GM08714 (cell line): Measurements from ENCODE around the gene RBM24.

Source experiments
- H3K4me3 ChIP-seq: fragments of 200-500 bp; sonication (Bioruptor generic); 2 replicates; pipeline ENCODE4 v1.5.1; 2014; ENCODE audit warnings: mild to moderate bottlenecking, low read length, inconsistent platforms
- ZNF274 ChIP-seq: IDR thresholded peaks from 2 replicates; pipeline ENCODE4 v1.6.1; 2012; ENCODE audit warnings: mild to moderate bottlenecking, low read depth, low read length

Gene RBM24

DNA sequence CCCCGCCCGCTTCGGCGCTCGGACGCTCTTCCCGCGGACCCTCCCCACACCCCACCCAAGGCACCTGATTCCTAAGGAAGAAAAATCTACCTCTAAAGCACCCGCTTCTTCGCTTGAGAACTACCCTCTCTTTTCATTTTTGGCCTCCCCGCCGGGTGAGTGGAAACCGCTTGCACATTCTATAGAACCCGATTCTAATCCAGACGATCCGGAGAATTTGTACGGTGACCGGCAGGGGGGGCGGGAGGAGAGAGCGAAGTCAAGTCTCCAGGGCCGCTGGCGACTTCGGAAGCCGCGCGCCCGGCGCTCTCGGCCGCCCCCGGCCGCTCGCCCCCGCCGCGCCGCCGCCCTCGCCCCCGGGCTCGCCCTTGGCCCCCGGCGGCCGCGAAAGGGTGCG is at the start of gene RBM24:
RBM24 (plus strand) TSS at position 262 of the 397 bp plus-strand sequence. CDS start 221 bp downstream, outside the sequence.
- no peak within 1 kb of the TSS for H3K4me3 ChIP-seq

DNA sequence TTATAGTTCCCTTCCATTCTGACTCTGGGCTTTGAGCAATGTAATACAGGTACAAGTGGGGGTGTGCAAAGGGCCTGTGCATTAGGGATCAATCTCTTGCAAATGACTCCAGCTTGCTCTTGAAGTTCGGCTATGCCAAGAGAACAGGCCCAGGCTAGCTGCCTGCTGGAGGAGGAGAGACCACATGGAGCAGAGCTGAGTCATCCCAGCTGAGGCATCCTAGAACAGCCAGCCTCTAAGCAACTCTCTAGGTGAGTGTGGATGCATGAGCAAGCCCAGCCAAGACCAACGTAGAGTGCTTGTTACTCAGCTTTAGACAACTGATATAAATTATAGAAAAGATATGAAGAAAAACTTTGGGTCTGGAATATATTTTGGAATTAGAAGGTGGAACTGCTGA is 47.6 kb upstream of the RBM24 start:
- TF ChIP-seq ZNF274: no peak
- no peak overlapping the region for H3K4me3 ChIP-seq

More for the DNA sequence above, at the start of gene RBM24:
- TF ChIP-seq ZNF274: no peak

DNA sequence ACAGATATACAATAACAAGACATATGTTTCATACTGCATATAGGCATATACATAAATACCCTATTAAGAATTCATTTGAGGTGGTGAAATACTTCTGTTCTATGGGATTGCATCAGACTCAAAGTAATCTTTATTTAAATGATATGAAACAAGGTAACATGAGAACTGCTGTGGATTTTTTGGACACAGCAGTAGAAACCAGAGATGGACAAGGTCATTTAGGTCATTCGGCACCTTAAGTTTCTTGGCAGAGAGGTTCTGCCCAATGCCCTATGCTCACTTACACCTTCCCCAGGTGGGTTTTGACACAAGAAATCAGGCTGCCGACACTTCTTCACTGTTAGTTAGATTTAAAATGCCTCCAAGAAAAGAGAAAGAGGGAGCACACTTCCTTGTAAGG is 43.9 kb upstream of the RBM24 start:
- TF ChIP-seq ZNF274: no peak
- H3K4me3 ChIP-seq: no peak overlapping the region

DNA sequence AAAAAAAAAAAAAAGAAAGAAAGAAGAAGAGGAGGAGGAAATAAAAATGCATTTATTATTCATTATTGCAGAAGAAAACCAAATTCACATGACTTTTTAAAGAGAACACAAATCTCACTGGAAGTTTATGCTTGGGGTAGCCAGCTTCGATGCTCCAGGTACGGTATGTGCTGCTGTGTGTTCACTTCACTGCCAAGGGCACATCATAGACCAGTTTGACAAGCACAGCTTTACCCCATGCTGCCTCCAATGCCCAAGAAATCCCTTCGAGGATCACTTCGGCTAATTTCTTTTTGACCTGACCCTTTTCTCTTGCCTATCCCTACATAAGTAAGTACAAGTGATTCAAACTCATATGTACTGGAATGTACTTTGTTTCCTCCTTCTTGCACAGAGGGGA is 41.9 kb upstream of the RBM24 start:
- TF ChIP-seq ZNF274: no peak

DNA sequence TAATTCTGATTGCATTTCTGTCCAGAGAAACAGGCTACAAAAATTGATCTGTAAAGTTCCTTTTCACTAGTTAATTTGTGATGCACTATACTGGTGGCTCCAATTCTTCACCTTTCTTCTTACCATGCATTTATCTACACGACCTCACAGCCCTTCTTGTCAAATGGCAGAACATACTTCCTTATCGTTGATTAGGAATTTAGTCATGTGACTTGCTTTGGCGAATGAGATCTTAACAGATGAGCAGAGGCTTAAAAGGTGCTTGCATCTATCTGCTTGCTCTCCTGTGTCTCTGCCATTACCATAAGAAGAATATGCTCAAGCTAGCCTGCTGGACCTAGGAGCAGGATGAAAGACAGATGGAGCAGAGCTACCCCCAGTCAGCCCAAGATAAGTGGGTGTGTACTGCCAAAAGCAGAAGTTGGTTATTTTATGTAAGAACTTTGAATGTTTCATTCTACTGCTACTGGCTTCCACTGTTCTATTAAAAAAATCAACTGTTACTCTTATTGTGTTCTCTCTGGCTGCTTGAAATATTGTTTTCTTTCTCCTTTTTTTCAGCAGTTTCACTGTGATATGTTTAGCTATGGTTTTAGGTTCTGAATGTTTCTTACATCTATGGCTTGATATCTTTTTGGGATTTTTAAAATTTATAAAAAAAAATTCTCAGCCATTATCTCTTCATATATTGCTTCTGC is 40.2 kb upstream of the RBM24 start:
- no peak overlapping the region for H3K4me3 ChIP-seq
- no peak for TF ChIP-seq ZNF274

More for the DNA sequence above, 41.9 kb upstream of the RBM24 start:
- H3K4me3 ChIP-seq: no peak overlapping the region

DNA sequence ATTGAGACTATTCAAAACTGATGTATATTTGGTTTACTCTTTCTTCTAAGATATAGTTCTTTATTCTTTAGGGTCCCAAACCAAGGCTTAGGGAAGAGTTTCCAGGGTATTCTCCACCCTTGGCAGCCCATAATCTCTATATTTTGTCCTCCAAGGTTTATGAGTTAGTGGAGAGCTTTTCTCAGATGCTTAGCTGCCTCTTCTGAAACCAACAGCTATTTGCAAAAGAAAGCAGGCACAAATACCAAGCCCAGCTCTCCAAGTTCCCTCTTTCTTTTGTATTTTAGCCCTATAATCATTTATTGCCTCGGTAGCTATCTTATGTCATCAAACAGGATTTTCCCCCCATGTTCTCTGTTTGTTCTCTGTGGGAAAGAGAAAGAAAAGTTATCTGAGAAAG is 39.1 kb upstream of the RBM24 start:
- H3K4me3 ChIP-seq: no peak overlapping the region
- no peak for TF ChIP-seq ZNF274

DNA sequence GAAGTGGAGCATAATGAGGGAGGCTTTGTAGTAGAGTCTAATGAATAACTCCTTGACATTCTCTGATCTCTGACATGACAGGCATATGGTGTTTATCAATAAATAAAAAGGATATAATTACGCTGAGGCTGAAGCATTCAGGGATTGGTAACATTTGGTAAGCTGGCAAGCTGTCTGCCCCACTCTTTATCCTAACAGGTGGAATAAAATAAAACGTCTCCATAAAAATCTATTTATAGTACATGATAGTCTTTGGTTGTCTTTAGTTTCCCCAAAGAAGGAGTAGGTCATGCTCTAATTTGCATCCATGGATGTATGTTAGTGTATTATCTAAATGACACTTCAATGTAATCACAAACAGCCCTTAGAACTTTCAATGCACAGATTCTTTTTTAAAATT is 30.9 kb upstream of the RBM24 start:
- no peak for TF ChIP-seq ZNF274
- H3K4me3 ChIP-seq: no peak overlapping the region

DNA sequence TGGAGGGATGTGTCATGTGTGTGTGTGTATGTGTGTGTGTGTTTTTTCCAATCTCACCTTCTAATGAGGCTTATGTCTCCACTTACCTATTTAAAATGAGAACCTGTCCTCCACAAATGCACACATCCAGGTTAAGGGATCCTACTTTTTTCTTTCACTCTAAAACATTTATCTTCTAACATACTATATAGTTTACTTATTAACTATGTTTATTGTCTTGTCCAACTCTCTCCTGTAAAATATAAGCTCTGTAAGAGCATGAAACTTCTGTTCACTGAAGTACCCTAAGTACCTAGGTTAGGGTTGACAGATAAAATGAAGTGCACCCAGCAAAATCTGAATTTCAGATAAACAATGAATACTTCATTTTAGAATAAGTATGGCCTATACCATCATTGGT is 29.2 kb upstream of the RBM24 start:
- no peak overlapping the region for H3K4me3 ChIP-seq
- TF ChIP-seq ZNF274: no peak

DNA sequence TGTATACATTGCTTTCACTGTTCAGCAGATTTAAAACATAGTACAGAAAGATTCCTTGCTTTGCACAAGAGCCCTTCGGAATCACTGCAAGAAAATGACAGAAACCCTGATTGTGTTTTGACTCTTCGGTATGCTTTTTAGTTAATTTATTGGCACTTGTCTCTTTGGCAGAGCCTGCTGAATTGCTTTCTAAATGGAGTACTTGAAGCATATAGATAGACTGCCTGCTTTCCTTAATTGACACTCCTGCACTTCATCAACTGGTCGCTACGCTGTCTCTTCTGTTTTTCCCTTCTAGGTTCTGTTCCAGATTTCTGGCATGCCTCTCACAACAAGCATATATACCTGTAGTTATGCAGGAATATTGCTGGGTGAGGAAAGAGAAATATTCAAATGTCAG is 22.4 kb upstream of the RBM24 start:
- TF ChIP-seq ZNF274: no peak

DNA sequence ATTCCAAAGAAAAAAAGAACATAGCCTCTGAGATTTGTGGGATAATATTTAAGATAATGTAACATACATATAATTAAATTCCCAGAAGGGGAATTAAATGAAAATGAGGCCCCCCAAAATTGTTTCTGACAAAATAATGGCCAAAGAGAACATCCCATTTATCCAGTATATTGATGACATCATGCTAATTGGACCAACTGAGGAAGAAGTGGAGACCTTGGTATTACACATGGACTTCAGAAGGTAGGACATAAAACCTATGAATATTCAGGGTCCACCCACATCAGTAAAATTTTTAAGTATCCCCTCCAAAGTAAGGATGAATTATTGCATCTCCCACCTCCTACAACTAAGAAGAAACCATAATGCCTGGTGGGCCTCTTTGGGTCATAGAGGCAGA is 15.6 kb upstream of the RBM24 start:
- H3K4me3 ChIP-seq: no peak overlapping the region
- TF ChIP-seq ZNF274: no peak

More for the DNA sequence above, 22.4 kb upstream of the RBM24 start:
- H3K4me3 ChIP-seq: no peak overlapping the region

DNA sequence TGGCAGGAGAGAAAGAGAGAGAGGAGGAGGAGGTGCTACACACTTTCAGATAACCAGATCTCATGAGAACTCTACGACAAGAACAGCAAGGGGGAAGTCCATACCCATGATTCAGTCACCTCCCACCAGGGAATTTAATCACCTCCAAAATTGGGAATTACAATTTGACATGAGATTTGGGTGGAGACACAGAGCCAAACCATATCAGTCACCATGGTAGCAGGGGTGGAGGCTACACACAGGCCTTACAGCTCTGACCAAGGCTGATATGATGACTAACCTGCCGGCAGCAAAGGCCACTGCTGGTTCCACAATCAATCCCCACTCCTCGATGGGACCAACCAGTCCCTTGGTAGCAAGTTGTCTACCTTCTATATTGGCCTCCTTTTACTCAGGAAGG is 13.6 kb upstream of the RBM24 start:
- TF ChIP-seq ZNF274: no peak
- H3K4me3 ChIP-seq: no peak overlapping the region

DNA sequence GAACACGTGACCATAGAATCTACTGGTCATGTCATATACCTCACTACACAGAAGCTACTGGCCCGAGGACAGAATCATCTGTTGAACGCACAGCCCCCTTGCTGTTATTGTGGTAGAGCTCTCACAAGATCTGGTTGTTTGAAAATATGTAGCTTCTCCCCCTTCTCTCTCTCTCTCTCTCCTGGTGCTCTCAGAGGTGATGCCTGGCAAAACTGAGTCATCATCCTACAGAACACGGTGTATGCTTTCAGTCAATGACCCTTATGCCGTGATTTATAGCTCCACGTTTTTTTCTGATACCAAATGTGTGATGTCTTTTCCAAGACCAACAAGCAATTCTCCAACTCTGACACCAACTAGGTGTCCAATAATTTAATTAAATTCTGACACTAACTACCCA is 13.0 kb upstream of the RBM24 start:
- H3K4me3 ChIP-seq: no peak overlapping the region
- TF ChIP-seq ZNF274: no peak

DNA sequence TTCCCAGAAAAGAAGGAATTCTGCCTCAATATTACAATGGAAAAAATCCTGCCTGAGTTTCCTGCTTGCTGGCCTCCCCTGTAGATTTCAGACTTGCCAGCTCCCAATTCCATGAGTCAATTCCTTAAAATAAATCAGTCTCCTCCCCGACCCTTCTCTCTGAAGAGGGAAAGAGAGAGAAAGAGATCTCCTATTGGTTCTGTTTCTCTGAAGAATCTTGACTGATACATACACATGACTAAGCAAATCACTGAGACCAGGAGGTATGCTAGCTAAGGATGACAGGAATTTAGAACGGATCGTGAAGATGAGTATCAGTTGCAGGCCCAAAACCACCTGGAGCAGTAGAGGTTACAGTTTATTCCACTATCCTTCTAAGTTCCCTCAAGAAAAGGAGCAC is 11.3 kb upstream of the RBM24 start:
- H3K4me3 ChIP-seq: no peak overlapping the region
- no peak for TF ChIP-seq ZNF274

DNA sequence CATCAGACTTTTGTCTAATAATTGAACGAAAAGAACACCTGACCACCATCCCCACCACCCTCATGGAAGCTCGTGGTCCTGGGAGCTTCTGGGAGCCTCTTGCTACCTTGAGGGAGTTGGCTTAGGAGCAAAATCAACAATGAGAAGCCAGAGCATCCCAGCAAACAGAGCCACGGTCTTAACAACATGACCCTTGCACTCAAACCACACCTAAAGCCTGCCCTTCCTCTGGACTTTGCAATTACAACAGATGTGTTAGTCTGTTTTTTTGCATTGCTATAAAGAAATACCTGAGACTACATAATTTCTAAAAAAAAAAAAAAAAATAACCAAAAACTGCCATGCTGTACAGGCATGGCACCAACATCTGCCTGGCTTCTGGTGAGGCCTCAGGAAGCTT is 9.5 kb upstream of the RBM24 start:
- no peak for TF ChIP-seq ZNF274
- H3K4me3 ChIP-seq: no peak overlapping the region

DNA sequence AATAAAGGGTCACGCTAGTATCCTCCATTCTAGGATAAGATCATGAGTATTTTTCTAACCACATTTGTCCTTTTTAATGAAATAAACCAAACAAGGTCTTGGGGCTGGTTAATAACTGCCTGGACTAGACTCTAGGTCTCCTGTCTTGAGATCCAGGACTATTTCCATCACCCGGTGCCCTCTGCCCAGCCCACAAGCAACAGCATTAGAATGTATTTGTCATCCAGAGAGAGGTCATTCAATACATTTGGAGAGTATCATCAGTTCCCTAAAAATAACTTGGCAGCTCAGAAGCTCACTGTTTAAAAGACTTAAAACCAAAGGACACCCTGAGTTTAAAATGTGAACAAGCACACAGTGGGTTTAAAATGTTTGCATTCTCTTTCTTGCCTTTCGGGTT is 4.4 kb upstream of the RBM24 start:
- TF ChIP-seq ZNF274: no peak
- H3K4me3 ChIP-seq: no peak overlapping the region

DNA sequence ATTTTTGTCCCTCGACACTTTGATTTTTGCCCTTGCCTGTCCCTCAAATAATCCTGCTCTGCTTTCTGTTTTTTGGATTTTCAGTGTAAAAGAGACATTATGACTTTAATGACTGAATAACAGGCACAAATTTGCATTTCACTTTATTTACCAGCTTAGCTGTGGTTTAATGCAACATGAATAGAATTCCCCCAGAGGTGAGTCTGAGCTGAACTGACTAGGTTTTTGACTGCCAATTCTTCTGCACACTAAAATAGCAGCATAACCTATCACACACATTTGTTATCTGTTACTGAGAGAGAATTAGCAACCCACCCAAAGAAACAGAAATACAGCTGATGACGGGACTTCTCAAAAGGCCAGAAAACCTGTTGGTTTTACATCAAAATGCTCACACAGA is 3.9 kb upstream of the RBM24 start:
- no peak overlapping the region for H3K4me3 ChIP-seq
- TF ChIP-seq ZNF274: no peak
